ENCODE measurements around the gene SLC19A1.

The SLC19A1 gene

DNA sequence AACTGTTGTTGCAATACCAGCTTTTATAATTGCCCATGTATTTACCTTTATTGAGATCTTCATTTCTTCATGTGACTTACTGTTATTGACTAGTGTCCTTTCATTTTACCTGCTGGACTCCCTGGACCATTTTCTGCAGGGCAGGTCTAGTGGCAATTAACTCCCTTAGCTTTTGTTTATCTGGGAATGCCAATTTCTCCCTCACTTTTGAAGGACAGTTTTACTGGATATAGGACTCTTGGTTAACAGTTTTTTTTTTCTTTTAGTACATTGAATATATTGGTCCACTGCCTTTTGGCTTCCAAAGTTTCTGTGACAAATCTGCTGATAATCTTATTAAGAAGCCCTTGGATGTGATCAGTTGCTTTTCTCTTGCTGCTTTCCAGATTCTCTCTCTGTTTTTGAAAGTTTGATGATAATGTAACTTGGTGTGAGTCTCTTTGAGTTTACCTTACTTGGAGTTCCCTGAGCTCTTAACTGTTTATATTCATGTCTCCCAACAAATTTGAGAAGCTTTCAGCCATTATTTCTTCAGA is 80.4 kb downstream of the SLC19A1 start:
- no peak for DNase-seq

- no peak for DNase-seq
Measured at GRCh38 chr21:45461369-45461750, 80.9 kb downstream of the SLC19A1 start.

DNA sequence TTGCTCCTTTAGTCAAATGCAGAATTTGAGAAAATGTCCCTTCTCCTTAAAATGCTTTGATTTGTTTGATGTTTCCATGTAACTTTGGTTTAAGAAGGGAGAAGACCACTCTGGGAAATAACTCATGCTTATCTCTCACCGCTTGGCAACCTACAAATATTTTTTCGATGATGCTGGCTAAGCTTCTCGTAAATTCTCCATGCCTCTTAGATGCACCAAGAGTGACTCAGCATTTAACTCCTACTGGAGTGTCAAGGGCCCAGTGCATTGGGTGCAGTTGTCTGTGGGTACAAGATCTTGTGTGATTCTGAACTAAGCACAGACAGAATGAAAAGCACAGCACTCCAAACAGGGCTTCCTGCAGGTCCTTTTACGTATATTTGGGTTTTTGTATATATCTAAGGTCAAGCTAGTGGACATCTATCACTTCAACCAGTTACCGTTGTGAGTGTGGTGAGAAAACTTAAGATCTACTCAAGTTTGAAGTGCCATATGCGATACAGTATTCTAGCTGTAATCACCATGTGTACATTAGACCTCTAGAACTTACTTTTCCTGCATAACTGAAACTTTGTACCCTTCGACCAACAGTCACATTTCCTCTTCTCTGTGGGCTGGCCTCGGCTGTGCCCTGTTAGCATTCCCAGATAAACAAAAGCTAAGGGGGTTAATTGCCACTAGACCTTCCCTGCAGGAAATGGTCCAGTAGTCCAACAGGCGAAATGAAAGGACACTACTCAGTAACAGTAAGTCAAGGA is 81.5 kb downstream of the SLC19A1 start:
- DNase-seq, result no peak

- no peak for DNase-seq
Measured at GRCh38 chr21:45460011-45460565, 82.2 kb downstream of the SLC19A1 start.

DNA sequence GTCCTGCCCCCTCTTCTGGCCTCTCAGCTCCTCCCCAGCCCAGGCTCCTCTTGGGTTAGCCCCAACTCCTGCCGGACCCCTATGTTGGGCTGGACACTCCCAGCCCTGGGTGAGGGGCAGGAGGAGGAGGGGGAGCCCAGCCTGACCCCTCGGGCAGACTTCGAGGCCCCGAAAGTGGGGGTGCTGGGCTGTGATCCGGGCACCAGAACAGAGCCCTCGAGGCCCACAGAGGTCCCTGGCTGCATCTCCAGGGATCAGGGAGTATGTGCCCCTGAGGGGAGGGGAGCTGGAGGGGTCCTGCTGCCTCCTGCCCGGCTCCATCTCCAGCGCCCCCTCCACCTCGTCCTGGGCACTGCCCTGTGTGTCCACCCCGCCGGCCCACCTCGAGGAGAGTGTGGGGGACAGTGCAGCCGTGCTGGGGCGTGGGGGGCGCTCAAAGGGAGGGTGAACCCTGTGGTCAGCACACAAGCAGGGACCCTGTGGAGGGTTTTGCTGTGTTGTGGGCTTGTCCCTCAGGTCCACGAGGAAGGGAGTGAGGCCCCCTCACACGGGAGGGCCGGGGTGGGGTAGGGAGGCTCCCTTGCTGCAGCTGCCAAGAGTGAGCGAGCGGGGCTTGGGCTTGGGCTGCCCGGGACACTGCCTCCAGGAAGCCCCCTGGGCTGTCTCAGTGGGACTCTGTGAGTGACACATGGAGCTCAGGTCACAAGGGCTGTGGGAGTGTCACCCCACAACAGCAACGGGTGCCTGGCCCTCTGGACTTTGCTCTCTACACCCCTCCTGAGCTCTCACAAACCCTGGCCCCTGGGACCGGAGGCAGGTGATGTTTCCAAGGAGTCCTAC is 82.8 kb downstream of the SLC19A1 start:
- no peak for DNase-seq

DNA sequence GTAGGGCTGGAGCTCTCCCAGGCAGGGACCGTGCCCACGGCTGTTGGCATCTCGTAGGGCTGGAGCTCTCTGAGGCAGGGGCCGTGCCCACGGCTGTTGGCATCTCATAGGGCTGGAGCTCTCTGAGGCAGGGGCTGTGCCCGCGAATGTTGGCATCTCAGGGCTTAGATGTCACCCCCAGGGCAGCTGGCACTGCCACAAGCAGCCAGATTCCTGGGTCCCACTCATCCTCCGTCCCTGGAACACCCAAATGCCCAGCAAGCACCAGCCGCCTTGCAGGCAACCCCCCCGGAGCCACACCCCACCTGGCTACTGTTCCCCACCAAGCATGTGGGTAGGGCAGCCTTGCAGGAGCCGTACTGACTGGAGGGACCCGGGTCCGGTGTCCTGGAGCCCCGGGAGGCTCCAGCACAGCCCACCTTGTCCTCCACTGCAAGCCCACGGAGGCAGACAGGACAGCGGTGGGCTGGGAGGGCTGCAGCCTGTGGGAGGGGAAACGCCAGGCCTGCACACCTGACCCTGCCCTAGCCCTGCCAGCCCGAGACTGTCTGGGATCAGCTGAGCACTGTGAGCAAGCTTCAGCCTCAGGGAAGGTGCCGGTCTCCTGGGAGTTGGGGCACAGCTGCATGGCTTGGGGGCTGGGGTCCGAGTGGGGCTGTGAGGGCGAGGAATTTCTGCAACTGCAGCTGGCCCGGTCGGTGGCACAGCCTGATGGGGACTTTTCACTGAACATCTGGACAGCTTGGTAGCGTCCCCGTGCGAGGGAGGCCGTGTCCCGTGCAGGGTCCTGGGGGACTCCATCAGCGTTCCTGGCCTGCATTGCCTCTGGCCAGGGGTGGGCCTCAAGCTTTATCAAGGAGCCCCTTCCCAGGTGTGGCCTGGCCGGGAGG is 83.7 kb downstream of the SLC19A1 start:
- DNase-seq, result no peak

- DNase-seq, result no peak
Measured at GRCh38 chr21:45457832-45458172, 84.4 kb downstream of the SLC19A1 start.

GRCh38 chr21:45457161-45457831 is 84.9 kb downstream of the SLC19A1 start:
- no peak for DNase-seq

DNA sequence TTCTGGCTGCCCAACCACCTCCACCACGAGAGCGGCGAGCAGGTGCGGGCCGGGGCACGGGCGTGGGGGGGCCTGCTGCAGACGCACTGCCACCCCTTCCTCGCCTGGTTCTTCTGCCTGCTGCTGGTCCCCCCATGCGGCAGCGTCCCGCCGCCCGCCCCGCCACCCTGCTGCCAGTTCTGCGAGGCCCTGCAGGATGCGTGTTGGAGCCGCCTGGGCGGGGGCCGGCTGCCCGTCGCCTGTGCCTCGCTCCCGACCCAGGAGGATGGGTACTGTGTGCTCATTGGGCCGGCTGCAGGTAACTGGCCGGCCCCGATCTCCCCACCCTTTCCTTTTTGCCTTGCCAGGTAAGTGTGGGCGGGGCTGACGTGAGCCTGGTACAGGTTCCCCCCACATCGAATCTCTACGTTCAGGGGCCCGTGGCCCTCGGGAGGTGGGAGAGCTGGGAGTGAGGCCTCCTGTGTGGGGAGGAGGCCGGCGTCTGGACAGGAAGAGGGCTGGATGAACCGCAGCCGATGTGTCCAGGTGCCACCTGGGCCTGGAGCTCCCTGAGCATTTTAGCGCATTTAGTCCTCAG is 85.6 kb downstream of the SLC19A1 start:
- peak; percentile 47 for DNase-seq

- DNase-seq, result peak; percentile 36
Measured at GRCh38 chr21:45455674-45456583, 86.3 kb downstream of the SLC19A1 start.

GRCh38 chr21:45454926-45455673 is 87.1 kb downstream of the SLC19A1 start:
- DNase-seq, result peak; percentile 70

DNA sequence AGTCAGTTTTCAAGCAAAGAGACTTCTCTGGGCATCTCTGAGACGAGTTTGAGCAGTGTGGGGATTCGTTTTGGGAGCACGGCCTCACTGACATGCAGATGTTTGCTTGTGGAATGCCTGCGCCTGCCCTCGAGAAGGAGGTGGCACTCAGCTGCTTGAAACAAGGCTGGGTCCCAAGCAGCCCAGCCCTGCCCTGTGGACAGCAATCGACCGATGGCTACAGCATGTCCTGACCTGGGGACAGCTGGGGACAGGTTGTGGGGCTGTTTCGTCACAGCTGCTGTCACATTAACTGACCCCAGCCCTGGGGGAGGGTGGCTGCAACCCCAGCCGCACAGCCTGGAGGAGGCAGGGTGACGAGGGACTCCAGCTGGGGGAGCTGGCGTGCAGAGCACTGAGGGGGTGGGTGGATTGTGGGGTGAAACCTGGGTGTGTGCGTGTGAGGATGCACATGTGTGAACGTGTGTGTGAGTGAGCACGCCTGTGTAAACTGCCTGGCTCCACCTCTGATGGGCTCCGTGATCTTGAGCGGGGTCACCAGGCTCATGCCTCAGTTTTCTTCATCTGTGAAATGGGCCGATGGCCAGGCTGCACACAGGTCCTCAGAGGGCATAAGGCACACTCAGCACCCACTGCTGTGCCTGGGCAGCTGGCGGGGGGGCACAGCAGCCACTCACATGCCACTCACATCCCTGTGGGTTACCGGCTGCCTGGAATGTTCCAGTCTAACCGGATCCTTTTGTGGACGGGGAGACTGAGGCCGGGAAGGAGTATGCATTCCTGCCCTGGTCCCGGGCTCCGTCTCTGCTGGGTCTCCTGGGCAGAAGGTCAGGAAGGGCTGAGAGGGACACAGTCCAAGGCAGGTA is 87.9 kb downstream of the SLC19A1 start:
- no peak for DNase-seq

DNA sequence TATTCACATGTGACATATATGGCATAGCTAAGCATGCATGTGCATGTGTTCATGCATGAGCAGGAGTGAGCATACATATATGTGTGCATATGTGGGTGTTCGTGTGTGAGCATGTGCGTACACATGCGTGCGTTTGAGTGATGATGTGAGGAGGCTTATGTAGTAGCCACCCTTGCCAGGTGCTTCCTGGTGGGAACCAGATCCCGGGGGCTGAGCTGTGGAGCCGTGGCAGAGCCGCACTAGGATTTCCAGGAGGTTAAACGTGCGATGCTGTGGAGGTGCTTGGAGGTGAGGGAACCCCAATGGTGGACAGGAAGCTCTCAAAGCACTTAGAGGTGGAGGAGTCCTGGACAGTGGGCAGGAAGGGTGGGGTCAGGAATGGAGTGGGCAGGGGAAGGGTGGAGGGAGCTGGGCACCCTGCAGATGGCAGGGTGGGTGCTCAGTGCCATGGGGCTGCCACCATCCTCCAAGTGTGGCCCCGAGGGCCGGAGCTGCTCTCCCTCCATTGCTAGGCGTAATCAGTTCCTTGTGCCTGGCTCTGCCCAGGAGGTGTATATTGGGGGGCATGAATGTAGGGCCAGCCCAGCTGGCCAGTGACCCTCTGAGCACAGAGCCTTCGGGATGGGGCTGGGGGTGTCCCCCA is 88.8 kb downstream of the SLC19A1 start:
- no peak for DNase-seq

DNA sequence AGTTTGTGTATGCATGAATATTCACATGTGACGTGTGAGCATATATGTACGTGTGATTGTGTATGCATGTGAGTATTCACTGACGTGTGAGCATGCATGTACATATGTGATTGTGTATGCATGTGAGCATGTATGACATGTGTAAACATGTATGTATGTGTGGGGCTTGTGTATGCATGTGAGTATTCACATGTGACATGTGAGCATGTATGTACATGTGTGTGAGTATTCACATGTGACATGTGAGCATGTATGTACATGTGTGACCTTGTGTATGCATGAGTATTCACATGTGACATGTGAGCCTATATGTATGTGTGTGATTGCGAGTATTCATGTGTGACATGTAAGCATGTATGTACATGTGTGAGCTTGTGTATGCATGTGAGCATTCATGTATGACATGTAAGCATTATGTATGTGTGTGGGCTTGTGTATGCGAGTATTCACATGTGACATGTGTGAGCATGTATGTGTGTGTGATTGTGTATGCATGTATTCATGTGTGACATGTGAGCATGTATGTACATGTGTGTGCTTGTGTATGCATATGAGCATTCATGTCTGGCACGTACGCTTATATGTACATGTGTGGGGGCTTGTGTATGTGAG is 89.4 kb downstream of the SLC19A1 start:
- DNase-seq, result no peak

GRCh38 chr21:45451771-45452182 is 90.5 kb downstream of the SLC19A1 start:
- no peak for DNase-seq

- DNase-seq, result no peak
Measured at GRCh38 chr21:45451091-45451740, 91.0 kb downstream of the SLC19A1 start.

GRCh38 chr21:45450423-45451090 is 91.7 kb downstream of the SLC19A1 start:
- no peak for DNase-seq

Data from DMS53 (cell line).